IMR-90 (cell line): ENCODE measurements around the gene TTC7B. TPM values are rescaled to one million over a fixed set of nuclear protein-coding genes. Genes with fewer than 3 reads are reported as not detected.

Experiments used
- ATAC-seq: fragments of 200-7000 bp; cut with Tn5 transposase; 2 replicates; pipeline ENCODE4 v1.9.1; 2020; ENCODE audit warnings: low read depth, mild to moderate bottlenecking, moderate library complexity
- BruUV-seq: library from RNA; stranded (reverse); fragments of 400-500 nt; replicated peaks from 2 replicates; lab custom pipeline; 2021; lab: Mats Ljungman, UMichigan
- CTCF ChIA-PET: fragments of 300-600 bp; formaldehyde crosslinking; extraction: SDS; loops from one replicate; lab custom pipeline; 2021; ENCODE audit warnings: antibody characterized with exemption; lab: Yijun Ruan, JAX
- POLR2A ChIA-PET: fragments of 300-600 bp; sonication (Branson Sonifier 250); formaldehyde crosslinking; loops from one replicate; lab custom pipeline; 2022; ENCODE audit warnings: antibody characterized with exemption; ENCODE audit not compliant: unreplicated experiment; lab: Charles Lee
- DNase-seq: peaks from one replicate; pipeline ENCODE4 v3.0.0; 2013
- H2AFZ ChIP-seq: replicated peaks from 2 replicates; pipeline ENCODE3; 2013; ENCODE audit warnings: low read length, mild to moderate bottlenecking; ENCODE audit not compliant: poor library complexity
- H2AK5ac ChIP-seq: 2 replicates; pipeline ENCODE4 v1.6.1; 2013; ENCODE audit warnings: low read depth, low read length, inconsistent platforms
- H2AK9ac ChIP-seq: replicated peaks from 2 replicates; pipeline ENCODE3; 2013; ENCODE audit warnings: mild to moderate bottlenecking, low read depth, low read length, moderate library complexity; ENCODE audit not compliant: poor library complexity
- H2BK120ac ChIP-seq: 2 replicates; pipeline ENCODE4 v1.6.1; 2013; ENCODE audit warnings: low read depth, low read length, inconsistent platforms
- H2BK15ac ChIP-seq: 3 replicates; pipeline ENCODE4 v1.6.1; 2013; ENCODE audit warnings: low read depth, low read length, inconsistent platforms
- H2BK20ac ChIP-seq: 2 replicates; pipeline ENCODE4 v1.6.1; 2013; ENCODE audit warnings: low read depth, mild to moderate bottlenecking, inconsistent platforms, low read length, moderate library complexity
- H2BK5ac ChIP-seq: 2 replicates; pipeline ENCODE4 v1.6.1; 2013; ENCODE audit warnings: mild to moderate bottlenecking, low read depth, low read length, inconsistent platforms; ENCODE audit not compliant: poor library complexity, severe bottlenecking
- H3K14ac ChIP-seq: replicated peaks from 2 replicates; pipeline ENCODE4 v1.6.1; 2013; ENCODE audit warnings: low read depth, low read length, inconsistent platforms
- H3K18ac ChIP-seq: 2 replicates; pipeline ENCODE4 v1.6.1; 2013; ENCODE audit warnings: low read depth, low read length, control low read depth
- H3K23ac ChIP-seq: 2 replicates; pipeline ENCODE4 v1.6.1; 2013; ENCODE audit warnings: low read depth, low read length, inconsistent platforms
- H3K27ac ChIP-seq: 2 replicates; pipeline ENCODE4 v1.5.1; 2013; ENCODE audit warnings: mild to moderate bottlenecking, control low read depth, low read length; ENCODE audit not compliant: insufficient read depth
- H3K27me3 ChIP-seq: 2 replicates; pipeline ENCODE4 v1.6.1; 2013; ENCODE audit warnings: low read length; ENCODE audit not compliant: control insufficient read depth, insufficient read depth
- H3K36me3 ChIP-seq: 2 replicates; pipeline ENCODE4 v1.6.1; 2013; ENCODE audit warnings: low read length, mixed read lengths; ENCODE audit not compliant: control insufficient read depth, insufficient read depth
- H3K4ac ChIP-seq: 2 replicates; pipeline ENCODE4 v1.6.1; 2013; ENCODE audit warnings: low read depth, low read length, inconsistent platforms
- H3K4me1 ChIP-seq: 2 replicates; pipeline ENCODE4 v1.6.1; 2013; ENCODE audit warnings: low read length, mixed read lengths; ENCODE audit not compliant: control insufficient read depth, insufficient read depth
- H3K4me2 ChIP-seq: 2 replicates; pipeline ENCODE4 v1.6.1; 2013; ENCODE audit warnings: low read depth, mild to moderate bottlenecking, control low read depth, low read length, moderate library complexity
- H3K4me3 ChIP-seq: 2 replicates; pipeline ENCODE4 v1.5.1; 2013; ENCODE audit warnings: low read depth, mild to moderate bottlenecking, control low read depth, low read length, moderate library complexity; ENCODE audit not compliant: insufficient read depth
- H3K56ac ChIP-seq: 2 replicates; pipeline ENCODE4 v1.6.1; 2013; ENCODE audit warnings: low read length, inconsistent platforms; ENCODE audit not compliant: insufficient read depth; ENCODE audit errors: extremely low read depth
- H3K79me1 ChIP-seq, 2 experiments: 2 replicates each; pipeline ENCODE4 v1.6.1; 2013; ENCODE audit warnings: low read length in 2 of 2, inconsistent platforms in 1 of 2, low read depth in 1 of 2
- H3K9ac ChIP-seq: 2 replicates; pipeline ENCODE4 v1.6.1; 2013; ENCODE audit warnings: low read depth, low read length, control low read depth
- H3K9me1 ChIP-seq: 2 replicates; pipeline ENCODE4 v1.6.1; 2013; ENCODE audit warnings: low read length, inconsistent platforms; ENCODE audit not compliant: insufficient read depth
- H3K9me3 ChIP-seq: 2 replicates; pipeline ENCODE4 v1.6.1; 2013; ENCODE audit warnings: low read length; ENCODE audit not compliant: control insufficient read depth, insufficient read depth
- H4K20me1 ChIP-seq: 2 replicates; pipeline ENCODE4 v1.6.1; 2013; ENCODE audit warnings: low read length, inconsistent platforms; ENCODE audit not compliant: insufficient read depth
- H4K5ac ChIP-seq: 2 replicates; pipeline ENCODE4 v1.6.1; 2013; ENCODE audit warnings: mild to moderate bottlenecking, low read depth, low read length, control low read depth
- H4K8ac ChIP-seq, 2 experiments: 2 replicates each; pipeline ENCODE4 v1.6.1; 2013; ENCODE audit warnings: low read depth in 2 of 2, low read length in 2 of 2, control low read depth in 1 of 2, inconsistent platforms in 1 of 2
- H4K91ac ChIP-seq: 2 replicates; pipeline ENCODE4 v1.6.1; 2013; ENCODE audit warnings: low read depth, low read length, inconsistent platforms; ENCODE audit not compliant: insufficient read depth
- CEBPB ChIP-seq: IDR thresholded peaks from 2 replicates; pipeline ENCODE4 v1.6.1; 2012; ENCODE audit warnings: low read depth, low read length, improper control_type of control experiment
- CHD1 ChIP-seq: IDR thresholded peaks from 2 replicates; pipeline ENCODE4 v1.6.1; 2012; ENCODE audit warnings: low read depth, low read length, improper control_type of control experiment
- CTCF ChIP-seq: conservative IDR thresholded peaks from 2 replicates; pipeline ENCODE4 v1.5.1; 2012; ENCODE audit warnings: mild to moderate bottlenecking, low read depth, low read length, improper control_type of control experiment
- FOS ChIP-seq: fragments of 150-350 bp; IDR thresholded peaks from 2 replicates; pipeline ENCODE4 v1.6.1; 2016; ENCODE audit warnings: low read depth, low read length
- MAFK ChIP-seq: IDR thresholded peaks from 2 replicates; pipeline ENCODE4 v1.6.1; 2012; ENCODE audit warnings: low read depth, low read length, improper control_type of control experiment
- MAZ ChIP-seq: IDR thresholded peaks from 2 replicates; pipeline ENCODE4 v1.6.1; 2012; ENCODE audit warnings: low read depth, mild to moderate bottlenecking, low read length, improper control_type of control experiment, moderate library complexity, borderline replicate concordance
- MXI1 ChIP-seq: IDR thresholded peaks from 2 replicates; pipeline ENCODE4 v1.6.1; 2012; ENCODE audit warnings: low read depth, mild to moderate bottlenecking, low read length, moderate library complexity, borderline replicate concordance
- NFE2L2 ChIP-seq: fragments of 150-350 bp; IDR thresholded peaks from 2 replicates; pipeline ENCODE4 v1.6.1; 2016; ENCODE audit warnings: low read depth, mild to moderate bottlenecking, low read length
- POLR2A ChIP-seq: IDR thresholded peaks from 2 replicates; pipeline ENCODE4 v1.6.1; 2012; ENCODE audit warnings: mild to moderate bottlenecking, low read depth, low read length
- RAD21 ChIP-seq: IDR thresholded peaks from 2 replicates; pipeline ENCODE4 v1.6.1; 2012; ENCODE audit warnings: low read length, improper control_type of control experiment
- RCOR1 ChIP-seq: IDR thresholded peaks from 2 replicates; pipeline ENCODE4 v1.6.1; 2012; ENCODE audit warnings: mild to moderate bottlenecking, low read length, improper control_type of control experiment; ENCODE audit not compliant: insufficient replicate concordance
- RFX5 ChIP-seq: IDR thresholded peaks from 2 replicates; pipeline ENCODE4 v1.8.0; 2012; ENCODE audit warnings: low read depth, mild to moderate bottlenecking, low read length, moderate library complexity
- SMC3 ChIP-seq: fragments of 150-350 bp; IDR thresholded peaks from 2 replicates; pipeline ENCODE4 v1.6.1; 2016; ENCODE audit warnings: low read depth, mild to moderate bottlenecking, antibody characterized with exemption, low read length, moderate library complexity
- USF2 ChIP-seq: fragments of 150-350 bp; IDR thresholded peaks from 2 replicates; pipeline ENCODE4 v1.6.1; 2017; ENCODE audit warnings: mild to moderate bottlenecking, antibody characterized with exemption, low read length, low read depth
- WGBS, 2 experiments: methylation state at CpG; one replicate each; pipeline versions ENCODE4 v1.1.5 to v1.1.7; 2013; ENCODE audit warnings: missing lambda C conversion rate in 2 of 2; ENCODE audit not compliant: insufficient read length in 1 of 2; ENCODE audit errors: extremely low coverage in 2 of 2; 5-methylcytosine and 5-hydroxymethylcytosine counted together
- dilution Hi-C: fragments of 300-500 bp; cut with HindIII; formaldehyde crosslinking; loops from one replicate; pipeline ENCODE4 v1.14.3; 2018; ENCODE audit warnings: low sequenced_read_pairs; ENCODE audit not compliant: unreplicated experiment
- in situ Hi-C: fragments of 300-500 bp; cut with MboI; formaldehyde crosslinking; loops from 3 replicates; pipeline ENCODE4 v1.14.3; 2019; ENCODE audit warnings: low sequenced_read_pairs, inconsistent platforms, mixed read lengths
- intact Hi-C: fragments of 100-400 bp; cut with micrococcal nuclease; formaldehyde crosslinking; loops from 2 replicates; pipeline ENCODE4 v1.10.0; 2022
- polyA plus RNA-seq, 3 experiments: library from polyadenylated mRNA; depleted of rRNA; stranded (reverse); fragments of >200 nt; gene quantifications; 2 replicates each; pipeline ENCODE4 v1.2.3, GENCODE V29; 2012; ENCODE audit warnings: low replicate concordance in 1 of 3
- total RNA-seq: library from RNA; depleted of rRNA; stranded (reverse); fragments of >200 nt; gene quantifications from 2 replicates; pipeline ENCODE4 v1.2.3, GENCODE V29; 2012

The TTC7B gene
- total and polyA plus RNA-seq, 2 of the 4 experiments (the other 2 are of a cell fraction) = 18.1 to 35.3 TPM

- H3K14ac ChIP-seq = no peak overlapping the region
- no peak overlapping the region for H2BK5ac ChIP-seq
- no peaks in the 10 kb centered on the region for H4K20me1 ChIP-seq
- in situ Hi-C loops (no loop called here), intact Hi-C loops (no loop called here), dilution Hi-C loops (no loop called here)
- no peak for ATAC-seq
- H3K27ac ChIP-seq = no peak overlapping the region
- DNase-seq = no peak
- H3K36me3 ChIP-seq = peaks cover 8% of the 10 kb centered on the region; the same call in 1 of the 2 replicates
- H3K4me2 ChIP-seq = no peak overlapping the region
- no peak overlapping the region for H2BK20ac ChIP-seq
- POLR2A ChIA-PET = no interaction called here
- H3K23ac ChIP-seq = no peak overlapping the region
- H4K91ac ChIP-seq = no peak overlapping the region
- H4K5ac ChIP-seq = no peak overlapping the region
- H3K79me1 ChIP-seq = no peaks in the 10 kb centered on the region
- H2BK120ac ChIP-seq = no peak overlapping the region
- H3K4ac ChIP-seq = no peak overlapping the region
- no peaks in the 10 kb centered on the region; the same call in 1 of the 2 replicates for H3K4me1 ChIP-seq
- H4K8ac ChIP-seq = no peak overlapping the region
- no peak overlapping the region for H3K56ac ChIP-seq
- H3K4me3 ChIP-seq = no peak overlapping the region
- no peak overlapping the region for H3K18ac ChIP-seq
- no peak overlapping the region for H2BK15ac ChIP-seq
- no peaks in the 10 kb centered on the region for H3K27me3 ChIP-seq
- no peaks in the 10 kb centered on the region for H3K9me3 ChIP-seq
- WGBS, 2 experiments = 75% methylated on average over 2 of the region's 3 CpGs; no CpG with 5 or more reads in 1 of the 2 experiments
- no peak overlapping the region for H3K9ac ChIP-seq
- no peaks in the 10 kb centered on the region; the same call in 1 of the 2 replicates for H3K9me1 ChIP-seq
- TF ChIP-seq MAZ (no peak), MAFK (no peak), USF2 (no peak), POLR2A (no peak), FOS (no peak), NFE2L2 (no peak), CTCF (no peak), CHD1 (no peak), SMC3 (no peak), MXI1 (no peak), CEBPB (no peak), RFX5 (no peak), RCOR1 (no peak), RAD21 (no peak)
- no peak overlapping the region for H2AK9ac ChIP-seq
- no peak overlapping the region for H2AK5ac ChIP-seq
- CTCF ChIA-PET = no interaction called here
- H2AFZ ChIP-seq = no peak overlapping the region
- BruUV-seq = no TSS peak
These were observed 203.4 kb downstream of the TTC7B start for GRCh38 chr14:90612801-90613200.
